ENCODE results near the gene C3orf80.

DNA sequence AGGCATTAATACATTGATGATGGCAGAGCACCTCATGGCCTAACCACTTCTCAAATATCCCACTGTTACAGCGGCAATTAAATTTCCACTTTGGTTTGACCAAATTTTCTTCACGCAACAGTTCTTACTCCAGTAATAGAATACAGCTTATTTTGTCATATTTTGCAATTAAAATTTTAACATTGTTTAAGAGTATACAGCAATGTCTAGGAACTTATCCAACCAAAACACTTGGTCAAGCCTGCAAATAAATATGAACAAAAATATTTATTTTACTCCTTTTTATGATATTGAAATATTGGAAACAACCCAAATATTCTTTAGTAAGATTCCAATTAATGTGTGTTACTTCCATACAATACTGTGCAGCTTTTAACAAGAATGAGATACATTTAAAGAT lies 45.3 kb upstream of the C3orf80 start:
- TF ChIP-seq, protein P1, sequence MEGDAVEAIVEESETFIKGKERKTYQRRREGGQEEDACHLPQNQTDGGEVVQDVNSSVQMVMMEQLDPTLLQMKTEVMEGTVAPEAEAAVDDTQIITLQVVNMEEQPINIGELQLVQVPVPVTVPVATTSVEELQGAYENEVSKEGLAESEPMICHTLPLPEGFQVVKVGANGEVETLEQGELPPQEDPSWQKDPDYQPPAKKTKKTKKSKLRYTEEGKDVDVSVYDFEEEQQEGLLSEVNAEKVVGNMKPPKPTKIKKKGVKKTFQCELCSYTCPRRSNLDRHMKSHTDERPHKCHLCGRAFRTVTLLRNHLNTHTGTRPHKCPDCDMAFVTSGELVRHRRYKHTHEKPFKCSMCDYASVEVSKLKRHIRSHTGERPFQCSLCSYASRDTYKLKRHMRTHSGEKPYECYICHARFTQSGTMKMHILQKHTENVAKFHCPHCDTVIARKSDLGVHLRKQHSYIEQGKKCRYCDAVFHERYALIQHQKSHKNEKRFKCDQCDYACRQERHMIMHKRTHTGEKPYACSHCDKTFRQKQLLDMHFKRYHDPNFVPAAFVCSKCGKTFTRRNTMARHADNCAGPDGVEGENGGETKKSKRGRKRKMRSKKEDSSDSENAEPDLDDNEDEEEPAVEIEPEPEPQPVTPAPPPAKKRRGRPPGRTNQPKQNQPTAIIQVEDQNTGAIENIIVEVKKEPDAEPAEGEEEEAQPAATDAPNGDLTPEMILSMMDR (IDR thresholded peaks at IDR 0.05), result no peak
- TF ChIP-seq CHD2 (IDR thresholded peaks at IDR 0.05; ENCODE audit: low read length, partially characterized antibody) (no peak), FOXJ3 (CRISPR knock-in tag; IDR thresholded peaks at IDR 0.05) (no peak), MXI1 (IDR thresholded peaks at IDR 0.05; ENCODE audit: low read depth, low read length) (no peak), EP300 (IDR thresholded peaks at IDR 0.05; ENCODE audit: borderline replicate concordance in 1 of 2, low read depth in 1 of 2, low read length in 1 of 2) (no peak), NFIC (IDR thresholded peaks at IDR 0.05; ENCODE audit: borderline replicate concordance) (no peak)
- TF ChIP-seq, protein P2, sequence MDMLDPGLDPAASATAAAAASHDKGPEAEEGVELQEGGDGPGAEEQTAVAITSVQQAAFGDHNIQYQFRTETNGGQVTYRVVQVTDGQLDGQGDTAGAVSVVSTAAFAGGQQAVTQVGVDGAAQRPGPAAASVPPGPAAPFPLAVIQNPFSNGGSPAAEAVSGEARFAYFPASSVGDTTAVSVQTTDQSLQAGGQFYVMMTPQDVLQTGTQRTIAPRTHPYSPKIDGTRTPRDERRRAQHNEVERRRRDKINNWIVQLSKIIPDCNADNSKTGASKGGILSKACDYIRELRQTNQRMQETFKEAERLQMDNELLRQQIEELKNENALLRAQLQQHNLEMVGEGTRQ (IDR thresholded peaks at IDR 0.05; ENCODE audit: borderline replicate concordance, low read depth, low read length), result no peak
- TF ChIP-seq, protein P3, sequence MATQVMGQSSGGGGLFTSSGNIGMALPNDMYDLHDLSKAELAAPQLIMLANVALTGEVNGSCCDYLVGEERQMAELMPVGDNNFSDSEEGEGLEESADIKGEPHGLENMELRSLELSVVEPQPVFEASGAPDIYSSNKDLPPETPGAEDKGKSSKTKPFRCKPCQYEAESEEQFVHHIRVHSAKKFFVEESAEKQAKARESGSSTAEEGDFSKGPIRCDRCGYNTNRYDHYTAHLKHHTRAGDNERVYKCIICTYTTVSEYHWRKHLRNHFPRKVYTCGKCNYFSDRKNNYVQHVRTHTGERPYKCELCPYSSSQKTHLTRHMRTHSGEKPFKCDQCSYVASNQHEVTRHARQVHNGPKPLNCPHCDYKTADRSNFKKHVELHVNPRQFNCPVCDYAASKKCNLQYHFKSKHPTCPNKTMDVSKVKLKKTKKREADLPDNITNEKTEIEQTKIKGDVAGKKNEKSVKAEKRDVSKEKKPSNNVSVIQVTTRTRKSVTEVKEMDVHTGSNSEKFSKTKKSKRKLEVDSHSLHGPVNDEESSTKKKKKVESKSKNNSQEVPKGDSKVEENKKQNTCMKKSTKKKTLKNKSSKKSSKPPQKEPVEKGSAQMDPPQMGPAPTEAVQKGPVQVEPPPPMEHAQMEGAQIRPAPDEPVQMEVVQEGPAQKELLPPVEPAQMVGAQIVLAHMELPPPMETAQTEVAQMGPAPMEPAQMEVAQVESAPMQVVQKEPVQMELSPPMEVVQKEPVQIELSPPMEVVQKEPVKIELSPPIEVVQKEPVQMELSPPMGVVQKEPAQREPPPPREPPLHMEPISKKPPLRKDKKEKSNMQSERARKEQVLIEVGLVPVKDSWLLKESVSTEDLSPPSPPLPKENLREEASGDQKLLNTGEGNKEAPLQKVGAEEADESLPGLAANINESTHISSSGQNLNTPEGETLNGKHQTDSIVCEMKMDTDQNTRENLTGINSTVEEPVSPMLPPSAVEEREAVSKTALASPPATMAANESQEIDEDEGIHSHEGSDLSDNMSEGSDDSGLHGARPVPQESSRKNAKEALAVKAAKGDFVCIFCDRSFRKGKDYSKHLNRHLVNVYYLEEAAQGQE (IDR thresholded peaks at IDR 0.05; ENCODE audit: low read depth, low read length), result no peak

All from SK-N-SH (cell line).